Ecto neural progenitor cell (in vitro differentiated cells): ENCODE data around the gene MGMT.

Source experiments
- DNase-seq: peaks from one replicate; pipeline ENCODE4 v3.0.0-alpha.2; 2018; ENCODE audit warnings: low spot score

The MGMT gene

GRCh38 chr10:129807211-129807610 is 340.2 kb downstream of the MGMT start:
- peak; percentile 34 for DNase-seq

GRCh38 chr10:129808092-129808983 is 341.3 kb downstream of the MGMT start:
- peak; percentile 35 for DNase-seq

- DNase-seq: peak; percentile 34
These were observed 342.4 kb downstream of the MGMT start for GRCh38 chr10:129809431-129809830.

- DNase-seq: peak; percentile 32
These were observed 342.8 kb downstream of the MGMT start for GRCh38 chr10:129809841-129810240.

- DNase-seq: peak; percentile 33
These were observed 344.2 kb downstream of the MGMT start for GRCh38 chr10:129811208-129811607.

GRCh38 chr10:129812398-129812797 is 345.4 kb downstream of the MGMT start:
- no peak for DNase-seq

GRCh38 chr10:129814681-129815646 is 347.9 kb downstream of the MGMT start:
- DNase-seq: peak; percentile 10

GRCh38 chr10:129815898-129816655 is 349.0 kb downstream of the MGMT start:
- peak; percentile 41 for DNase-seq

- peak; percentile 34 for DNase-seq
These were observed 349.6 kb downstream of the MGMT start for GRCh38 chr10:129816656-129817045.
